Adrenal gland (tissue), 19 donors: ENCODE measurements around the gene OLA1. TPM values are rescaled to one million over a fixed set of nuclear protein-coding genes. Genes with fewer than 3 reads are reported as not detected.
A peak's percentile ranks its signal among the peaks of the same experiment; 100 is the strongest.

Experiments
- DNase-seq, 7 donors: peaks; one replicate each; pipeline ENCODE4 v3.0.0-alpha.2; 2019 to 2020
- H3K27ac ChIP-seq, 5 donors: fragments of 200-600 bp; sonication (generic) in 4 of 5; 1 replicate in 3 of 5; 2 replicates in 2 of 5; pipeline versions ENCODE4 v1.5.1 to v1.8.0; 2016 to 2020; ENCODE audit warnings: mild to moderate bottlenecking in 1 of 5
- H3K27me3 ChIP-seq: fragments of 200-600 bp; 2 replicates; pipeline ENCODE4 v1.8.0; 2021
- H3K36me3 ChIP-seq, 2 donors: fragments of 200-600 bp; replicated peaks in 1 of 2; 1 replicate in 1 of 2; 2 replicates in 1 of 2; pipeline versions ENCODE4 v1.5.1 to v1.8.0; 2018 to 2022
- H3K4me1 ChIP-seq, 2 donors: fragments of 200-600 bp; replicated peaks in 1 of 2; 1 replicate in 1 of 2; 2 replicates in 1 of 2; pipeline versions ENCODE4 v1.5.1 to v1.8.0; 2018 to 2021
- H3K4me3 ChIP-seq, 4 donors: fragments of 200-600 bp; sonication (generic) in 3 of 4; one replicate each; pipeline ENCODE4 v1.5.1; 2016 to 2018
- H3K9me3 ChIP-seq, 3 donors: fragments of 200-600 bp; sonication (generic) in 1 of 3; replicated peaks in 1 of 3; 1 replicate in 2 of 3; 2 replicates in 1 of 3; pipeline versions ENCODE4 v1.5.1 to v1.8.0; 2016 to 2021
- POLR2A ChIP-seq, 2 donors: fragments of 450-650 bp; IDR thresholded peaks; one replicate each; pipeline ENCODE4 v1.6.1; 2017; ENCODE audit warnings: antibody characterized with exemption in 2 of 2, mild to moderate bottlenecking in 2 of 2, moderate library complexity in 1 of 2
- WGBS, 4 donors: extraction: QIAGEN DNeasy Blood & Tissue Kit in 2 of 4; methylation state at CpG; one replicate each; pipeline versions ENCODE4 v1.1.5 to v1.1.7; 2013 to 2017; 5-methylcytosine and 5-hydroxymethylcytosine counted together
- intact Hi-C, 2 donors: fragments of 100-400 bp; cut with DNase I; formaldehyde crosslinking; loops; one replicate each; pipeline versions ENCODE4 v1.14.1 to v1.15.0; 2022 to 2023
- long read RNA-seq, 10 donors: library from polyadenylated mRNA in 3 of 10; unstranded in 2 of 10; stranded (forward) in 1 of 10; transcript quantifications; one replicate each; pipeline ENCODE4 v2.0.0 and lab custom pipeline, GENCODE V29; 2021 to 2026
- polyA plus RNA-seq, 3 donors: library from polyadenylated mRNA; stranded (reverse); fragments of 200-250 nt in 2 of 3; fragments of 350-450 nt in 1 of 3; fragmentation: Illumina TruSeq in 1 of 3; extraction: RNeasy Lipid Tissue Mini Kit (QIAGEN cat#74804) in 1 of 3; gene quantifications; one replicate each; pipeline ENCODE4 v1.2.3, GENCODE V29; 2013 to 2014
- total RNA-seq, 9 donors: library from RNA; depleted of rRNA in 4 of 9; stranded (reverse); fragments of >200 nt in 4 of 9; fragments of 120-200 nt in 1 of 9; fragmentation: NEBNext Ultra II Directional in 1 of 9; extraction: Animal tissue kit (Norgen Biotek cat#: 25700) in 1 of 9; gene quantifications; one replicate each; pipeline versions ENCODE4 v1.1.0 to v1.2.4, GENCODE V29; 2013 to 2023
- TF ChIP-seq, protein P1 (sequence below), 6 experiments: fragments of 450-650 bp in 4 of 6; fragments of 200-600 bp in 2 of 6; sonication (generic) in 1 of 6; IDR thresholded peaks; 1 replicate in 5 of 6; 2 replicates in 1 of 6; pipeline versions ENCODE4 v1.5.1 to v1.8.0; 2016 to 2021; ENCODE audit warnings: antibody characterized with exemption in 6 of 6, mild to moderate bottlenecking in 2 of 6, moderate library complexity in 1 of 6
- donor health status: healthy with polysubstance abuse.
- donor health status: Bipolar disorder and iron deficiency.
- donor health status: DM: yes; HTN: yes; CAD: no.
- donor health status: DM: no; HTN: no; CAD: no.
- donor health status: DM: no; HTN: no; CAD: no.
- donor health status: DM: yes; HTN: yes; CAD: no.

OLA1 gene
- 10 to 100 TPM; 47.9 to 94.6 (median 71.0) TPM for total RNA-seq
- polyA plus RNA-seq: 100 to 1,000 TPM in 1 of 3 donors, 10 to 100 TPM in 2; 30.1 to 182 (median 49.8) TPM
- long read RNA-seq, donor 1, full-length matches to known transcripts: 32 of 46 reads
- long read RNA-seq, donor 1, partial matches to known transcripts: 14 of 46 reads
- long read RNA-seq, donor 1, other reads (novel, unspliced or antisense): 0 of 46 reads
- long read RNA-seq, donor 2, full-length matches to known transcripts: 21 of 40 reads
- long read RNA-seq, donor 2, partial matches to known transcripts: 19 of 40 reads
- long read RNA-seq, donor 2, other reads (novel, unspliced or antisense): 0 of 40 reads
- long read RNA-seq, donor 3, full-length matches to known transcripts: 26 of 41 reads
- long read RNA-seq, donor 3, partial matches to known transcripts: 15 of 41 reads
- long read RNA-seq, donor 3, other reads (novel, unspliced or antisense): 0 of 41 reads
- long read RNA-seq, donor 4, full-length matches to known transcripts: 64 of 80 reads
- long read RNA-seq, donor 4, partial matches to known transcripts: 10 of 80 reads
- long read RNA-seq, donor 4, other reads (novel, unspliced or antisense): 6 of 80 reads
- long read RNA-seq, donor 5, full-length matches to known transcripts: 72 of 80 reads
- long read RNA-seq, donor 5, partial matches to known transcripts: 2 of 80 reads
- long read RNA-seq, donor 5, other reads (novel, unspliced or antisense): 6 of 80 reads
- long read RNA-seq, donor 6, full-length matches to known transcripts: 70 of 80 reads
- long read RNA-seq, donor 6, partial matches to known transcripts: 5 of 80 reads
- long read RNA-seq, donor 6, other reads (novel, unspliced or antisense): 5 of 80 reads
- long read RNA-seq, donor 7, full-length matches to known transcripts: 15 of 23 reads
- long read RNA-seq, donor 7, partial matches to known transcripts: 8 of 23 reads
- long read RNA-seq, donor 7, other reads (novel, unspliced or antisense): 0 of 23 reads
- long read RNA-seq, donor 8, full-length matches to known transcripts: 24 of 39 reads
- long read RNA-seq, donor 8, partial matches to known transcripts: 15 of 39 reads
- long read RNA-seq, donor 8, other reads (novel, unspliced or antisense): 0 of 39 reads
- long read RNA-seq, donor 9, full-length matches to known transcripts: 21 of 26 reads
- long read RNA-seq, donor 9, partial matches to known transcripts: 5 of 26 reads
- long read RNA-seq, donor 9, other reads (novel, unspliced or antisense): 0 of 26 reads
- long read RNA-seq, donor 10, full-length matches to known transcripts: 9 of 16 reads
- long read RNA-seq, donor 10, partial matches to known transcripts: 7 of 16 reads
- long read RNA-seq, donor 10, other reads (novel, unspliced or antisense): 0 of 16 reads

DNA sequence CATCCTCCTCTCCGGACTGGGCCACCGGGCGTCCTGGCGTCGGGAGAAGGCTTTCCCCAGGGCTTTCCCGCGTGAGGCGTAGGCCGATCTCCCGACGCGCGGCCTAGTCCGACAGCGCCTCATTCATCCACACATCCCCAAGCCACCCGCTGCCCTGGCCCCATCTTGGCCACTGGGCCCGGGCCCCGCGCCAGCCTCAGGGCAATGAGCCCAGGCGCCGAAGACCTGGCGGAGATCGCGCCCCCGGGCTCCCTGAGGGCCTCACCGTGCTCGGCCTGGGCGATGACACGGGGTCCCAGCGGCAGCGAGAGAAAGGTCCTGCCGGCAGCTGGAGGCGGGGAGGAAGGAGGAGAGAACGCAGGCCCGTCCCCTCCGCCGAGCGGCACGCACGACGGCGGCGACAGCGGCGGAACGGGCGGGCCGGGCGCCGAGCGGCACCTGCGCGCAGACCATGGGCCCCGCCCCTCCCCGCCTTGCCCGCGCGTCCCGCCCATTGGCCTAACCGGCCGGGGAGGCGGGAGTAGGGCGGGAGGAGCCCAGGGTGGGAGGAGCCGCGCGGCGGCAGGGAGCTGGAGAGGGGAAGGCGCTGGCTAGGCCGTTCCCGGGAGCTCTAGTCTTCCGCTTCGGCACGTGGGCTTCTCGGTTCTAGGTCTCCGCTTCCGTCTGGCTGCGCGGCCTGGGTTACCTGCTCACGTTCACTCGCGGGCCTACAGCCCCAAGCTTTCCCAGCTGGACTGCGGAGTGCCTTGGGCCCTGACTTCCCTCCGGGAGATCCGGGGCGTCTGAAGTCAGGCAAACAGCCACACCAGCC is at the start of gene OLA1:
Gene OLA1 (minus strand): TSS at position 346 of the 811 bp plus-strand sequence. CDS start 1,717 bp downstream, outside the sequence.
- WGBS, 4 donors: 0 to 1% (median 0%) methylated on average over 14 to 85 of the region's 85 CpGs
- TF ChIP-seq POLR2A (IDR thresholded peaks at IDR 0.05): peak; percentile 38 to 74
- TF ChIP-seq, protein P1, sequence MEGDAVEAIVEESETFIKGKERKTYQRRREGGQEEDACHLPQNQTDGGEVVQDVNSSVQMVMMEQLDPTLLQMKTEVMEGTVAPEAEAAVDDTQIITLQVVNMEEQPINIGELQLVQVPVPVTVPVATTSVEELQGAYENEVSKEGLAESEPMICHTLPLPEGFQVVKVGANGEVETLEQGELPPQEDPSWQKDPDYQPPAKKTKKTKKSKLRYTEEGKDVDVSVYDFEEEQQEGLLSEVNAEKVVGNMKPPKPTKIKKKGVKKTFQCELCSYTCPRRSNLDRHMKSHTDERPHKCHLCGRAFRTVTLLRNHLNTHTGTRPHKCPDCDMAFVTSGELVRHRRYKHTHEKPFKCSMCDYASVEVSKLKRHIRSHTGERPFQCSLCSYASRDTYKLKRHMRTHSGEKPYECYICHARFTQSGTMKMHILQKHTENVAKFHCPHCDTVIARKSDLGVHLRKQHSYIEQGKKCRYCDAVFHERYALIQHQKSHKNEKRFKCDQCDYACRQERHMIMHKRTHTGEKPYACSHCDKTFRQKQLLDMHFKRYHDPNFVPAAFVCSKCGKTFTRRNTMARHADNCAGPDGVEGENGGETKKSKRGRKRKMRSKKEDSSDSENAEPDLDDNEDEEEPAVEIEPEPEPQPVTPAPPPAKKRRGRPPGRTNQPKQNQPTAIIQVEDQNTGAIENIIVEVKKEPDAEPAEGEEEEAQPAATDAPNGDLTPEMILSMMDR (IDR thresholded peaks at IDR 0.05): peak in 1 of 6 experiments; percentile 14
- Histone ChIP-seq H3K4me1 (peaks cover 6 to 14% of the 10 kb centered on the region in 2 donors), H3K4me3 (peak within 1 kb of the TSS; percentile 19 to 82 (median 66)), H3K27ac (peak within 1 kb of the TSS; percentile 51 to 92 (median 74)), H3K9me3 (no peaks in the 10 kb centered on the region), H3K36me3 (no peaks in the 10 kb centered on the region), H3K27me3 (no peaks in the 10 kb centered on the region)
- intact Hi-C loops: no loop called here
- DNase-seq: peak; percentile 94 to 97 (median 96)

DNA sequence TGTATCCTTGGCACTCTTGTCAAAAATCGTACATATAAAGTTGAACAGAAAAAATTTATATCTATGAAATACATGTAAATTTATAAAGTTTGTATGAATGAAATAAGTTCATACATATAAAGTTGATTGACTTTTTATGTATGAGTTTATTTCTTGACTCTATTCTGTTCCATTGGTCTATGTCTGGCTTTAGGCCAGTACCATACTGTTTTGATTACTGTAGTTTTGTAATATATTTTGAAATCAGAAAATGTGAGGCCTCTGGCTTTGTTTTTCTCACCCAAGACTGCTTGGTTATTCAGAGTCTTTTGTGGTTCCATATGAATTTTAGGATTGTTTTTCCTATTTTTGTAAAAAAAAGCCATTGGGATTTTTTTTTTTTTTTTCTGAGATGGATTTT is 44.6 kb upstream of the OLA1 start:
- no peak for DNase-seq
- no peak overlapping the region for H3K27ac ChIP-seq
- no peaks in the 10 kb centered on the region for H3K4me1 ChIP-seq
- TF ChIP-seq, protein P1 (IDR thresholded peaks at IDR 0.05): no peak
- TF ChIP-seq POLR2A (IDR thresholded peaks at IDR 0.05): no peak
- intact Hi-C loops: no loop called here
- WGBS, 4 donors: 79 to 92% (median 84%) methylated on average over 1 of the region's 1 CpG
- H3K27me3 ChIP-seq: no peaks in the 10 kb centered on the region
- no peaks in the 10 kb centered on the region for H3K36me3 ChIP-seq
- H3K4me3 ChIP-seq: no peak overlapping the region
- no peaks in the 10 kb centered on the region for H3K9me3 ChIP-seq

DNA sequence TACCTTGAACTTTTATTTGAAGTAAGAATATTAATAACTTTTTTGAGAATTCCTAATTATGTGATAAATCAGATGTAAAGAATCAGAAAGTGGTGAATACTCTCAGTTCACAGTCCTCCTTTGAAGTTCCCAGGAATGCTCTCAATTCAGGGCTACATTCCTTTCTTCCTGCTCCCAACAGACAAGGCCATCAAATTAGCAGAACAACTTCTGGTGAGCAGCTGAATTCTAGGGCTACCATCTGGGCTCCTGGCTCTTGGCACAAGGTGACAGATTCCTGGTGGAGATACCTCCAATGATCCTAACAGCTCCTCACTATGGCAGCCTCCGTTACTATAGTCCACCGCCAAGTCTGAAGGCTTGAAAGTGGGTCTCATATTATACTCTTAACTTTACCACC is 37.8 kb upstream of the OLA1 start:
- DNase-seq: no peak

More for the DNA sequence above, 37.8 kb upstream of the OLA1 start:
- H3K27me3 ChIP-seq: peaks cover 10% of the 10 kb centered on the region
- H3K4me1 ChIP-seq: no peaks in the 10 kb centered on the region
- intact Hi-C loops: no loop called here
- no peaks in the 10 kb centered on the region for H3K9me3 ChIP-seq
- TF ChIP-seq, protein P1 (IDR thresholded peaks at IDR 0.05): no peak
- TF ChIP-seq POLR2A (IDR thresholded peaks at IDR 0.05): no peak
- 79 to 93% (median 86%) methylated on average over 2 of the region's 2 CpGs for WGBS, 4 donors
- no peak overlapping the region for H3K4me3 ChIP-seq
- H3K27ac ChIP-seq: no peak overlapping the region
- H3K36me3 ChIP-seq: no peaks in the 10 kb centered on the region
